Stomach (tissue), 9 donors: Measurements from ENCODE around the gene GAS5. TPM values are rescaled to one million over a fixed set of nuclear protein-coding genes. Genes with fewer than 3 reads are reported as not detected.
A peak's percentile ranks its signal among the peaks of the same experiment; 100 is the strongest.

Experiments
- DNase-seq, 2 donors: peaks; one replicate each; pipeline versions ENCODE4 v3.0.0 to v3.0.0-alpha.2; 2013 to 2019
- H3K27ac ChIP-seq, 5 donors: fragments of 200-600 bp in 4 of 5; sonication (generic) in 4 of 5; one replicate each; pipeline ENCODE4 v1.5.1; 2013 to 2019; ENCODE audit warnings: mild to moderate bottlenecking in 1 of 5, moderate library complexity in 1 of 5
- H3K27me3 ChIP-seq, 3 donors: fragments of 200-600 bp; sonication (generic); one replicate each; pipeline ENCODE4 v1.5.1; 2017 to 2019; ENCODE audit warnings: mixed run types in 1 of 3
- H3K36me3 ChIP-seq, 4 donors: fragments of 200-600 bp; sonication (generic); 1 replicate in 3 of 4; 2 replicates in 1 of 4; pipeline ENCODE4 v1.5.1; 2016 to 2019
- H3K4me1 ChIP-seq, 4 donors: fragments of 200-600 bp; sonication (generic); one replicate each; pipeline ENCODE4 v1.5.1; 2016 to 2019
- H3K4me3 ChIP-seq, 4 donors: fragments of 200-600 bp; sonication (generic) in 3 of 4; one replicate each; pipeline ENCODE4 v1.5.1; 2016 to 2019; ENCODE audit warnings: mild to moderate bottlenecking in 1 of 4
- H3K9me3 ChIP-seq, 4 donors: fragments of 200-600 bp; sonication (generic); one replicate each; pipeline ENCODE4 v1.5.1; 2016 to 2019
- EP300 ChIP-seq: sonication (generic); formaldehyde crosslinking; IDR thresholded peaks from one replicate; pipeline ENCODE4 v1.6.1; 2017; ENCODE audit warnings: antibody characterized with exemption
- POLR2A ChIP-seq, 4 donors: fragments of 450-650 bp; IDR thresholded peaks; one replicate each; pipeline ENCODE4 v1.6.1; 2016; ENCODE audit warnings: antibody characterized with exemption in 4 of 4, control low read depth in 2 of 4, mild to moderate bottlenecking in 1 of 4, moderate library complexity in 1 of 4
- POLR2AphosphoS5 ChIP-seq, 3 donors: sonication (generic); formaldehyde crosslinking; IDR thresholded peaks; one replicate each; pipeline ENCODE4 v1.6.1; 2016; ENCODE audit warnings: antibody characterized with exemption in 3 of 3
- WGBS, 5 donors: extraction: QIAGEN DNeasy Blood & Tissue Kit in 3 of 5; methylation state at CpG; one replicate each; pipeline versions ENCODE4 v1.1.5 to v1.1.7; 2013 to 2018; 5-methylcytosine and 5-hydroxymethylcytosine counted together
- intact Hi-C: fragments of 100-400 bp; cut with DNase I; formaldehyde crosslinking; loops from one replicate; pipeline ENCODE4 v1.15.1; 2023; ENCODE audit warnings: low total_unique reads
- polyA plus RNA-seq, 3 donors: library from polyadenylated mRNA; stranded (reverse); fragments of 200-250 nt; gene quantifications; one replicate each; pipeline ENCODE4 v1.2.3, GENCODE V29; 2013
- total RNA-seq, 5 donors: library from RNA; depleted of rRNA; stranded (reverse); fragments of >200 nt; gene quantifications; one replicate each; pipeline versions ENCODE4 v1.1.0 to v1.2.3, GENCODE V29; 2014 to 2016
- TF ChIP-seq, protein P1 (sequence below), 7 experiments: fragments of 450-650 bp in 4 of 7; fragments of 200-600 bp in 3 of 7; sonication (generic) in 3 of 7; IDR thresholded peaks; one replicate each; pipeline ENCODE4 v1.5.1; 2016 to 2019; ENCODE audit warnings: antibody characterized with exemption in 7 of 7, control low read depth in 2 of 7, mild to moderate bottlenecking in 1 of 7
- donor health status: healthy with polysubstance abuse.
- donor health status: Bipolar disorder and iron deficiency.
- donor health status: healthy.

Gene GAS5
- total and polyA plus RNA-seq, 8 donors: 256 to 1,014 (median 431) TPM

DNA sequence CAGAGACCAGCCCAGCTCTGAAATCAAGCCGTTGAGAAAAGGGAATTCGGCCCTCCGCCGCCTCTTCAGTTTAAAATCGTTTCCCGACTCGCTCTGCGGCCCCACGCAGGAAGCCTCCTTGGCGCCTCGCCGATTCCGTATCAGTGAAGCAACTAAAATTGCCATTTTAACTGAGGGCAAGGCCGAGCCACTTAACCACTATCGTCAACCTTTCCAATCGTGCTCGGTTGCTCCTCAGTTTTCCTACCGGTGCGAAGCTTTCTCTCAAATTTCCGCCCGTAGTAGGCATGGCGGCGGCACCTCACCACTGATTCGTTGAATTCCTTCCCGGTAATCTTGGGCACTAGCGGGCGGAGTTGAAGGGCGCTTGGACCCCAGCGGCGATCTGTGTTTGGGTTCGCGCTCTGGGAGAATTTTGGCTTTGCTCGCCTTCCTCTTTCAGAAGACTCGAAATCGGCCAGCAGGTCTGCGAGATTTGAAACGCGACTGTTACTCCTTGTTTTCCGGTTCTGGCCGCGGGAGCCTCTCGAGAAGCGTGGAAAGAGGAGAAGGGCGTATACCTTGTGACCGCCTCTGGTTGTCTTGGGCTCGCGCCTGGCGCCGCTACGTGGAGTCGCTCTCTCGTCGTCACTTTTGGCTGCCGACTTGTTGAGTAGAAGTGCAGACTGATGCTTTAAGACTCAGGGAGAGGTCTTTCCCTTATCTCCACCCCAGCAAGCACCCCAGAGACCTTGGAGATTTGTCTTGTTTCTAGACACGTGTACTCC is 43.3 kb downstream of the GAS5 start, which contains the start of the genes CENPL and DARS2:
TSS of gene CENPL (minus strand) at position 569 of the 767 bp plus-strand sequence. CDS start 13,584 bp downstream, outside the sequence.
TSS of gene DARS2 (plus strand) at position 359 of the 767 bp plus-strand sequence. CDS start 557 bp downstream, outside the sequence.
- intact Hi-C loops: loop anchor here (10.0 kb wide), 1 partner anchor 400 kb away; no protein-coding TSS in a partner anchor
- 0% methylated on average over 47 to 55 of the region's 55 CpGs for WGBS, 5 donors
- TF ChIP-seq POLR2AphosphoS5 (IDR thresholded peaks at IDR 0.05): peak; percentile 67 to 95 (median 73)
- TF ChIP-seq POLR2A (IDR thresholded peaks at IDR 0.05): peak in 1 of 4 donors; percentile 40
- TF ChIP-seq, protein P1, sequence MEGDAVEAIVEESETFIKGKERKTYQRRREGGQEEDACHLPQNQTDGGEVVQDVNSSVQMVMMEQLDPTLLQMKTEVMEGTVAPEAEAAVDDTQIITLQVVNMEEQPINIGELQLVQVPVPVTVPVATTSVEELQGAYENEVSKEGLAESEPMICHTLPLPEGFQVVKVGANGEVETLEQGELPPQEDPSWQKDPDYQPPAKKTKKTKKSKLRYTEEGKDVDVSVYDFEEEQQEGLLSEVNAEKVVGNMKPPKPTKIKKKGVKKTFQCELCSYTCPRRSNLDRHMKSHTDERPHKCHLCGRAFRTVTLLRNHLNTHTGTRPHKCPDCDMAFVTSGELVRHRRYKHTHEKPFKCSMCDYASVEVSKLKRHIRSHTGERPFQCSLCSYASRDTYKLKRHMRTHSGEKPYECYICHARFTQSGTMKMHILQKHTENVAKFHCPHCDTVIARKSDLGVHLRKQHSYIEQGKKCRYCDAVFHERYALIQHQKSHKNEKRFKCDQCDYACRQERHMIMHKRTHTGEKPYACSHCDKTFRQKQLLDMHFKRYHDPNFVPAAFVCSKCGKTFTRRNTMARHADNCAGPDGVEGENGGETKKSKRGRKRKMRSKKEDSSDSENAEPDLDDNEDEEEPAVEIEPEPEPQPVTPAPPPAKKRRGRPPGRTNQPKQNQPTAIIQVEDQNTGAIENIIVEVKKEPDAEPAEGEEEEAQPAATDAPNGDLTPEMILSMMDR (IDR thresholded peaks at IDR 0.05): peak in 2 of 7 experiments; percentile 7
- TF ChIP-seq EP300: no peak
- Histone ChIP-seq H3K4me3 (peak within 1 kb of the TSS; percentile 63 to 91 (median 74)), H3K4me1 (peaks cover 9 to 60% (median 35%) of the 10 kb centered on the region in 4 donors), H3K9me3 (no peaks in the 10 kb centered on the region), H3K27ac (peak within 1 kb of the TSS; percentile 89 to 98 (median 95)), H3K36me3 (peaks cover 0 to 3% (median 1%) of the 10 kb centered on the region in 4 donors), H3K27me3 (no peaks in the 10 kb centered on the region)
- DNase-seq: peak; percentile 98 to 99

DNA sequence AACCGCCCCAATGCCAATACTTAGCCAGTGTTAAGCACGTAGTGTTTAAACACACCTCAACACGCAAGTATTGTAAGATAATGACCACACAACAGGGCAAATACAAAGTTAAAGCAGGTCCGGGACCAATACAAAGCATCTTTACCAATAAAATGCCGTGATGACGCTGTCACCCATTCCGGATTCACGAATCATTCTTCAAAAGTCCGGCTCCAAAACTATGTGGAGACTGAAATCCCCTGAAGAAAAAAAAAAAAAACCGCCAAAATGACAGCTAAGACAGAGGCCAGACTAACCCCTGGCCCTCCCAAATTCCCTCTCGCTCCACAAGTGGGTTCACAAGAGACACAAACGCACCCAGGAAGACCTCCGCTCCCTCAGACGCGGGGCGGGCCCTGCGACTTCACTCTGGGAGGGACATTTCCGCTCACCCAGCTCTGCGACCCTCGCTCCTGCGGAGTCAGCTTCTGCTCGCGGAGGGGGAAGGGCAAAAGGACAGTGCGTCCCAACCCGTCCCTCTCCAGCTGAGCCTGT is 43.9 kb downstream of the GAS5 start:
- Histone ChIP-seq H3K4me3 (peak overlapping the region; percentile 63 to 91 (median 74)), H3K27me3 (no peaks in the 10 kb centered on the region), H3K36me3 (peaks cover 0 to 4% (median 2%) of the 10 kb centered on the region in 4 donors), H3K4me1 (peaks cover 9 to 60% (median 35%) of the 10 kb centered on the region in 4 donors), H3K9me3 (no peaks in the 10 kb centered on the region), H3K27ac (peak overlapping the region; percentile 89 to 98 (median 95))
- TF ChIP-seq POLR2A (IDR thresholded peaks at IDR 0.05) (no peak), EP300 (no peak), POLR2AphosphoS5 (IDR thresholded peaks at IDR 0.05) (no peak)
- TF ChIP-seq, protein P1 (IDR thresholded peaks at IDR 0.05): no peak
- WGBS, 5 donors: 0 to 1% (median 0%) methylated on average over 21 to 25 of the region's 25 CpGs
- DNase-seq: no peak
- intact Hi-C loops: loop anchor here (10.0 kb wide), 1 partner anchor 399 kb away; no protein-coding TSS in a partner anchor

DNA sequence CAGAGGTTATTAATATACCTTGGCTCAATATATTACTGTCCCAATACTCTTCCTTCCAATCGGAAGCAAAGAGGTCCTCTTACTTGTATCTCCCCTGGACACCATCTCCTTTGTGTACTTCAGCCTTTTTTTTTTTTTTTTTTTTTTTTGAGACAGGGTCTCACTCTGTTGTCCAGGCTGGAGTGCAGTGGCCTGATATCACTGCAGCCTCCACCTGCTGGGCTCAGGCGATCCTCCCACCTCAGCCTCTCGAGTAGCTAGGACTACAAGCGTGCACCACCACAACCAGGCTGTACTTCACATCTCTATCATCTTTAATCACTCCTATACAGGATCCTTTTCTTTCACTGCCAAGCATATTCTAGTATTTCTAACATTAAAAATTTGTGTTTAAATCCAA is 46.1 kb downstream of the GAS5 start:
- DNase-seq: no peak
- WGBS, 5 donors: 93 to 97% (median 95%) methylated on average over 4 of the region's 4 CpGs
- TF ChIP-seq, protein P1 (IDR thresholded peaks at IDR 0.05): no peak
- no peak for TF ChIP-seq POLR2AphosphoS5 (IDR thresholded peaks at IDR 0.05)
- no peak for TF ChIP-seq POLR2A (IDR thresholded peaks at IDR 0.05)
- no peak for TF ChIP-seq EP300
- Histone ChIP-seq H3K4me3 (no peak overlapping the region), H3K36me3 (peaks cover 0 to 14% (median 8%) of the 10 kb centered on the region in 4 donors), H3K27me3 (no peaks in the 10 kb centered on the region), H3K4me1 (peaks cover 9 to 44% (median 26%) of the 10 kb centered on the region in 4 donors), H3K27ac (no peak overlapping the region), H3K9me3 (no peaks in the 10 kb centered on the region)
- intact Hi-C loops: loop anchor here (10.0 kb wide), 1 partner anchor 397 kb away; no protein-coding TSS in a partner anchor

DNA sequence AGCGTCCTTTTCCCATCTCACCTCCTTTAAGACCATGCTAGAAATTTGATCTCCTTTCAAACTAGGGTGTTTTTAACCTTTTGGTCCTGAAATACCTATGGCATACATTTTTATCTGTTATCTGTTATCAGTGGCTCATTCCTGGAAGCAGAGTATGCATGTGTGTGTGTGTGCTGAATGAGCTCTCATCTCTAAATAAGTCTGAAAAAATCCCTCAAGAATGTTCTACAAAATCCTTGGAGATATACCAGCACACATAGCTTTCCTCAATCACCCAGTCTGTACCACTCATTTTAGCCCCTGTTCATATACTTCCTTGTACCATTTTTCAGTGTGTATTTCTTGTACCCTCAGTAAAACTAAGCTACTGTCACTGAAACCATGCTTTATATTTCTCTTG is 49.3 kb downstream of the GAS5 start:
- no peaks in the 10 kb centered on the region for H3K9me3 ChIP-seq
- H3K27ac ChIP-seq: no peak overlapping the region
- WGBS, 5 donors: 48 to 68% (median 62%) methylated on average over 1 of the region's 1 CpG
- DNase-seq: no peak
- H3K4me1 ChIP-seq: peaks cover 5 to 22% (median 10%) of the 10 kb centered on the region in 4 donors
- H3K36me3 ChIP-seq: peaks cover 0 to 14% (median 8%) of the 10 kb centered on the region in 4 donors
- H3K4me3 ChIP-seq: no peak overlapping the region
- no peaks in the 10 kb centered on the region for H3K27me3 ChIP-seq
- intact Hi-C loops: no loop called here
- TF ChIP-seq EP300 (no peak), POLR2A (IDR thresholded peaks at IDR 0.05) (no peak), POLR2AphosphoS5 (IDR thresholded peaks at IDR 0.05) (no peak)
- TF ChIP-seq, protein P1 (IDR thresholded peaks at IDR 0.05): no peak
